ENCODE data around the gene WNT8A.
A peak's percentile ranks its signal among the peaks of the same experiment; 100 is the strongest.

WNT8A gene

GRCh38 chr5:138128334-138128733 lies 44.5 kb downstream of the WNT8A start:
- H3K4me3 ChIP-seq (ENCODE audit: low read depth, low read length), result no peak overlapping the region
- H3K27me3 ChIP-seq (ENCODE audit: insufficient read depth, low read depth, severe bottlenecking), result no peaks in the 10 kb centered on the region
- no peaks in the 10 kb centered on the region for H3K36me3 ChIP-seq
- no peak overlapping the region for H3K27ac ChIP-seq
- TF ChIP-seq, protein P1, sequence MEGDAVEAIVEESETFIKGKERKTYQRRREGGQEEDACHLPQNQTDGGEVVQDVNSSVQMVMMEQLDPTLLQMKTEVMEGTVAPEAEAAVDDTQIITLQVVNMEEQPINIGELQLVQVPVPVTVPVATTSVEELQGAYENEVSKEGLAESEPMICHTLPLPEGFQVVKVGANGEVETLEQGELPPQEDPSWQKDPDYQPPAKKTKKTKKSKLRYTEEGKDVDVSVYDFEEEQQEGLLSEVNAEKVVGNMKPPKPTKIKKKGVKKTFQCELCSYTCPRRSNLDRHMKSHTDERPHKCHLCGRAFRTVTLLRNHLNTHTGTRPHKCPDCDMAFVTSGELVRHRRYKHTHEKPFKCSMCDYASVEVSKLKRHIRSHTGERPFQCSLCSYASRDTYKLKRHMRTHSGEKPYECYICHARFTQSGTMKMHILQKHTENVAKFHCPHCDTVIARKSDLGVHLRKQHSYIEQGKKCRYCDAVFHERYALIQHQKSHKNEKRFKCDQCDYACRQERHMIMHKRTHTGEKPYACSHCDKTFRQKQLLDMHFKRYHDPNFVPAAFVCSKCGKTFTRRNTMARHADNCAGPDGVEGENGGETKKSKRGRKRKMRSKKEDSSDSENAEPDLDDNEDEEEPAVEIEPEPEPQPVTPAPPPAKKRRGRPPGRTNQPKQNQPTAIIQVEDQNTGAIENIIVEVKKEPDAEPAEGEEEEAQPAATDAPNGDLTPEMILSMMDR (IDR thresholded peaks at IDR 0.05; ENCODE audit: low read depth, low read length), result no peak
- no peaks in the 10 kb centered on the region for H3K9me3 ChIP-seq (ENCODE audit: severe bottlenecking)
- no peak for DNase-seq

DNA sequence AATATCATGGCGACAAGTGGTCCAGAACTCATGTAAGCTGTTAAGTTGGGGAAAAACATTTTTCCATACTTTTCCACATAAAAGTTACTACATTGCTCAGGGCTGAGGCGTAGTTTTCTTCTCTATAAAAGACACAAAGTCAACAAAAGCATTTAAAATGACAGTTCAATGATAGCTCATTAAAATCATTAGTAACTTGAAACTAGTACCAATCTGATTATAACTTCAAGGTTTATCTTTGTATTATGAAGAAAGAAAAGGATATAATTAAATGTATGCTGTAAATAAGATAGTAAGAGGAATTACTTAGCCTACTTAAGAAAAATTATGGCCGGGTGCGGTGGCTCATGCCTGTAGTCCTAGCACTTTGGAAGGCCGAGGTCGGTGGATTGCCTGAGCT lies 45.5 kb downstream of the WNT8A start:
- no peak for DNase-seq
- TF ChIP-seq, protein P1 (IDR thresholded peaks at IDR 0.05; ENCODE audit: low read depth, low read length), result no peak
- H3K4me3 ChIP-seq (ENCODE audit: low read depth, low read length), result no peak overlapping the region
- H3K9me3 ChIP-seq (ENCODE audit: severe bottlenecking), result no peaks in the 10 kb centered on the region
- no peak overlapping the region for H3K27ac ChIP-seq
- no peaks in the 10 kb centered on the region for H3K36me3 ChIP-seq
- H3K27me3 ChIP-seq (ENCODE audit: insufficient read depth, low read depth, severe bottlenecking), result no peaks in the 10 kb centered on the region

DNA sequence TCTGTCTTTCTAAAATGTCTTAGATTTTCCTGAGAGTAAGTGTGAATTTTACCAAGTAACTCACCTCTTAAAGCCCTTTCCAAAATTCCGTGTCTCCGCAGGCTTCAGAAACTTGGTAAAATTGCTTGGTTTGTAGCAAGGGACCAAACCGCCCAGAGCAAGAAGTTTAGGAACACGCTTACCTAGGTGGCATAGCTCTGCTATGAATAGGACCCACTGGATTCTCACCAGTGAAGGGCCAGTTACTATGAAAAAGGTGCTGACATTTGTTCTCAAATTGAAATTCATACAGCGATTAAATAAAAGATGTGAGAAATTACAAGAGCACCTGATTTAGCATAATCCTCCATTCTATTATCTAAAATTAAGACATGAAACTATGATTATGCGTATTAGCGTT lies 48.7 kb downstream of the WNT8A start:
- no peak for DNase-seq
- Histone ChIP-seq H3K9me3 (ENCODE audit: severe bottlenecking) (no peaks in the 10 kb centered on the region), H3K27ac (no peak overlapping the region), H3K4me3 (ENCODE audit: low read depth, low read length) (peak overlapping the region; percentile 43; the same call in 1 of the 2 replicates), H3K36me3 (no peaks in the 10 kb centered on the region), H3K27me3 (ENCODE audit: insufficient read depth, low read depth, severe bottlenecking) (no peaks in the 10 kb centered on the region)
- TF ChIP-seq, protein P1 (IDR thresholded peaks at IDR 0.05; ENCODE audit: low read depth, low read length), result no peak

- Histone ChIP-seq H3K27ac (no peak within 1 kb of the TSS), H3K9me3 (ENCODE audit: severe bottlenecking) (no peaks in the 10 kb centered on the region), H3K4me3 (ENCODE audit: low read depth, low read length) (peak within 1 kb of the TSS; percentile 64), H3K27me3 (ENCODE audit: insufficient read depth, low read depth, severe bottlenecking) (no peaks in the 10 kb centered on the region), H3K36me3 (no peaks in the 10 kb centered on the region; the same call in 1 of the 2 replicates)
- peak; percentile 76 for DNase-seq
- TF ChIP-seq, protein P1 (IDR thresholded peaks at IDR 0.05; ENCODE audit: low read depth, low read length), result no peak
These were observed 55.3 kb downstream of the WNT8A start, which contains the start of gene NME5 for GRCh38 chr5:138138949-138139780. NME5 (minus strand) TSS chr5:138139428; CDS start chr5:138138780, 648 bp downstream.

DNA sequence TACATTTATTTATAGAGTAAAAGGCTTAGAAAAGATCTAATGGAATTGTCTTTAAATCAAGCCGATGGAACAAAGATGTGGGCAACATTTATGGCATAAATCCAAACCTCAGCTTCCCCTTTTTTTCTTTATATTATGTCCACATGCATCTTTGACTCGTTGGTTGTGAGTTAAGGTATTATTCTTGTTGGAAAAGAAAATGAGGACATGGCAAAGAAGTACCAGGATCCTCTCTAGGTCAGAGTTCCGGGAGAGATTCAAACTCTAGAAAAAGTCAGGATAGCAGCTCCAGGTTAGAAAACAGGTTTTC lies 55.9 kb downstream of the WNT8A start:
- Histone ChIP-seq H3K9me3 (ENCODE audit: severe bottlenecking) (no peaks in the 10 kb centered on the region), H3K36me3 (no peaks in the 10 kb centered on the region; the same call in 1 of the 2 replicates), H3K4me3 (ENCODE audit: low read depth, low read length) (no peak overlapping the region; the same call in 1 of the 2 replicates), H3K27ac (no peak overlapping the region), H3K27me3 (ENCODE audit: insufficient read depth, low read depth, severe bottlenecking) (no peaks in the 10 kb centered on the region)
- no peak for DNase-seq
- TF ChIP-seq, protein P1 (IDR thresholded peaks at IDR 0.05; ENCODE audit: low read depth, low read length), result no peak

Data from WERI-Rb-1 (cell line).